CD14-positive monocyte (primary cell): ENCODE results near the gene PSG4. TPM values are rescaled to one million over a fixed set of nuclear protein-coding genes. Genes with fewer than 3 reads are reported as not detected.
"Not testable (repeated sequence)": the region's sequence is repeated elsewhere in the genome, so short reads cannot be mapped to it uniquely, and the experiment has no call there.

Experiments
- DNase-seq, 3 donors: peaks; one replicate each; pipeline ENCODE4 v3.0.0-alpha.2; 2011 to 2022
- H2AFZ ChIP-seq: 2 replicates; pipeline ENCODE4 v1.6.0; 2012; ENCODE audit warnings: mild to moderate bottlenecking, low read depth, low read length, inconsistent platforms; ENCODE audit not compliant: insufficient read depth, poor library complexity, severe bottlenecking
- H3K27ac ChIP-seq, 2 donors: 1 replicate in 1 of 2; 2 replicates in 1 of 2; pipeline ENCODE4 v1.5.1; 2012 to 2013; ENCODE audit warnings: low read length in 2 of 2, control low read depth in 1 of 2, inconsistent platforms in 1 of 2, low read depth in 1 of 2, mild to moderate bottlenecking in 1 of 2
- H3K27me3 ChIP-seq, 2 donors: one replicate each; pipeline versions ENCODE4 v1.6.0 to v1.6.1; 2011 to 2013; ENCODE audit warnings: low read length in 2 of 2; ENCODE audit not compliant: control insufficient read depth in 2 of 2, insufficient read depth in 2 of 2
- H3K36me3 ChIP-seq, 2 donors: replicated peaks in 1 of 2; 1 replicate in 1 of 2; 2 replicates in 1 of 2; pipeline versions ENCODE4 v1.5.1 to v1.6.1; 2012 to 2013; ENCODE audit warnings: low read length in 2 of 2, control low read depth in 1 of 2, inconsistent platforms in 1 of 2, mild to moderate bottlenecking in 1 of 2; ENCODE audit not compliant: insufficient read depth in 2 of 2, control insufficient read depth in 1 of 2
- H3K4me1 ChIP-seq, 2 donors: 1 replicate in 1 of 2; 2 replicates in 1 of 2; pipeline versions ENCODE4 v1.5.1 to v1.6.1; 2012 to 2013; ENCODE audit warnings: low read length in 2 of 2, control low read depth in 1 of 2, inconsistent platforms in 1 of 2, mild to moderate bottlenecking in 1 of 2, moderate library complexity in 1 of 2; ENCODE audit not compliant: insufficient read depth in 2 of 2, control insufficient read depth in 1 of 2
- H3K4me2 ChIP-seq: replicated peaks from 2 replicates; pipeline ENCODE3; 2012; ENCODE audit warnings: low read length, moderate library complexity, mild to moderate bottlenecking; ENCODE audit not compliant: poor library complexity, severe bottlenecking; ENCODE audit errors: extremely low read depth
- H3K4me3 ChIP-seq, 3 experiments: fragments of 200-600 bp in 1 of 3; sonication (generic) in 1 of 3; replicated peaks in 1 of 3; 1 replicate in 2 of 3; 2 replicates in 1 of 3; pipeline ENCODE4 v1.5.1; 2011 to 2013; ENCODE audit warnings: low read length in 3 of 3, mild to moderate bottlenecking in 3 of 3, control low read depth in 2 of 3, low read depth in 2 of 3, inconsistent platforms in 1 of 3, moderate library complexity in 1 of 3
- H3K79me2 ChIP-seq: 2 replicates; pipeline ENCODE4 v1.6.0; 2012; ENCODE audit warnings: mild to moderate bottlenecking, control low read depth, inconsistent platforms, low read length, moderate library complexity; ENCODE audit not compliant: insufficient read depth
- H3K9ac ChIP-seq: 2 replicates; pipeline ENCODE4 v1.6.0; 2017; ENCODE audit warnings: low read length, mild to moderate bottlenecking; ENCODE audit not compliant: insufficient read depth, poor library complexity, severe bottlenecking
- H3K9me3 ChIP-seq, 2 donors: replicated peaks in 1 of 2; 1 replicate in 1 of 2; 2 replicates in 1 of 2; pipeline versions ENCODE4 v1.5.1 to v1.6.1; 2012 to 2013; ENCODE audit warnings: low read length in 2 of 2, control low read depth in 1 of 2; ENCODE audit not compliant: control insufficient read depth in 1 of 2, insufficient read depth in 1 of 2
- H4K20me1 ChIP-seq: 2 replicates; pipeline ENCODE4 v1.6.0; 2012; ENCODE audit warnings: mild to moderate bottlenecking, low read length, control low read depth, moderate library complexity; ENCODE audit not compliant: insufficient read depth
- H3K27ac Mint-ChIP-seq, 7 donors: one replicate each; pipeline ENCODE4 v1.8.0; 2020; ENCODE audit warnings: mild to moderate bottlenecking in 7 of 7, mixed read lengths in 7 of 7, moderate library complexity in 6 of 7, inconsistent platforms in 2 of 7
- H3K27me3 Mint-ChIP-seq, 3 donors: one replicate each; pipeline ENCODE4 v1.8.0; 2021 to 2022; ENCODE audit warnings: low read depth in 3 of 3, mild to moderate bottlenecking in 3 of 3, mixed read lengths in 3 of 3, moderate library complexity in 3 of 3, inconsistent platforms in 1 of 3
- H3K36me3 Mint-ChIP-seq, 2 donors: one replicate each; pipeline ENCODE4 v1.8.0; 2020; ENCODE audit warnings: mixed read lengths in 2 of 2, inconsistent platforms in 1 of 2, mild to moderate bottlenecking in 1 of 2
- H3K4me1 Mint-ChIP-seq: one replicate; pipeline ENCODE4 v1.8.0; 2020; ENCODE audit warnings: mild to moderate bottlenecking, mixed read lengths
- H3K4me3 Mint-ChIP-seq, 2 donors: one replicate each; pipeline ENCODE4 v1.8.0; 2020; ENCODE audit warnings: mild to moderate bottlenecking in 2 of 2, mixed read lengths in 2 of 2, moderate library complexity in 1 of 2
- H3K9me3 Mint-ChIP-seq, 7 donors: one replicate each; pipeline ENCODE4 v1.8.0; 2020 to 2022; ENCODE audit warnings: mixed read lengths in 7 of 7, mild to moderate bottlenecking in 6 of 7, moderate library complexity in 6 of 7, inconsistent platforms in 2 of 7
- WGBS: methylation state at CpG from one replicate; pipeline ENCODE4 v1.1.5; 2013; ENCODE audit warnings: missing lambda C conversion rate; ENCODE audit not compliant: insufficient coverage; 5-methylcytosine and 5-hydroxymethylcytosine counted together
- intact Hi-C, 2 donors: fragments of 100-400 bp; cut with micrococcal nuclease; formaldehyde crosslinking; loops; one replicate each; pipeline versions ENCODE4 v1.15.0 to v1.15.1; 2023
- polyA plus RNA-seq, 3 donors: library from polyadenylated mRNA; depleted of rRNA in 1 of 3; unstranded in 2 of 3; stranded (reverse) in 1 of 3; fragments of 300-500 nt in 2 of 3; fragments of >200 nt in 1 of 3; fragmentation: Illumina TruSeq in 2 of 3; gene quantifications; 1 replicate in 2 of 3; 2 replicates in 1 of 3; pipeline ENCODE4 v1.2.3, GENCODE V29; 2012 to 2021
- TF ChIP-seq, protein P1 (sequence below): fragments of 200-600 bp; IDR thresholded peaks from one replicate; pipeline ENCODE4 v1.8.0; 2022; ENCODE audit warnings: antibody characterized with exemption, mild to moderate bottlenecking

PSG4 gene
- polyA plus RNA-seq, 3 donors = not detected

DNA sequence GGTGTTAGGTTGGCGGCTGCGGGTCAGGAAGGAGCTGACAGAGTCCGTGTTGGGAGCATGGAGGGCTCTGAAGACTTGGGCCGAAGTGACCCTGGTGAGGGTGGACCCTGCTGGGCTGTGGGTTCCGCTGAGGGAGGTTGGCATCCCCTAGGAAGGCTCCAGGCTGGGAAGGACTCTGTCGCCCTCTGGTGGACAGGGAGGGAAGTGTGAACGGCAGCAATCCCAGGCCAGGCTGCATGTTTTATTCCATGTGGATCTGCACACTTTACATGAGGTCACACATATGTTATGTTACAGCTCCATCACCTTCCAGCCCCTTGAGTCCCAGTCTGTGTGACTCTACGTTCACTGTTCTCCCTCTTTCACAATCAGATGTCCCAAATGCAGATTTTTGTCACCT is 1.7 kb upstream of the PSG4 start:
- H3K9ac ChIP-seq, H3K9me3 Mint-ChIP-seq, H3K27me3 Mint-ChIP-seq, H3K27me3 ChIP-seq, H4K20me1 ChIP-seq, H3K27ac ChIP-seq, H3K4me2 ChIP-seq, H3K9me3 ChIP-seq, DNase-seq, H3K4me3 Mint-ChIP-seq, H3K4me3 ChIP-seq, intact Hi-C loops, H3K36me3 Mint-ChIP-seq, H2AFZ ChIP-seq, H3K79me2 ChIP-seq, H3K36me3 ChIP-seq, H3K27ac Mint-ChIP-seq, H3K4me1 ChIP-seq: not testable (repeated sequence)
- peaks cover 13% of the 10 kb centered on the region for H3K4me1 Mint-ChIP-seq
- TF ChIP-seq, protein P1, sequence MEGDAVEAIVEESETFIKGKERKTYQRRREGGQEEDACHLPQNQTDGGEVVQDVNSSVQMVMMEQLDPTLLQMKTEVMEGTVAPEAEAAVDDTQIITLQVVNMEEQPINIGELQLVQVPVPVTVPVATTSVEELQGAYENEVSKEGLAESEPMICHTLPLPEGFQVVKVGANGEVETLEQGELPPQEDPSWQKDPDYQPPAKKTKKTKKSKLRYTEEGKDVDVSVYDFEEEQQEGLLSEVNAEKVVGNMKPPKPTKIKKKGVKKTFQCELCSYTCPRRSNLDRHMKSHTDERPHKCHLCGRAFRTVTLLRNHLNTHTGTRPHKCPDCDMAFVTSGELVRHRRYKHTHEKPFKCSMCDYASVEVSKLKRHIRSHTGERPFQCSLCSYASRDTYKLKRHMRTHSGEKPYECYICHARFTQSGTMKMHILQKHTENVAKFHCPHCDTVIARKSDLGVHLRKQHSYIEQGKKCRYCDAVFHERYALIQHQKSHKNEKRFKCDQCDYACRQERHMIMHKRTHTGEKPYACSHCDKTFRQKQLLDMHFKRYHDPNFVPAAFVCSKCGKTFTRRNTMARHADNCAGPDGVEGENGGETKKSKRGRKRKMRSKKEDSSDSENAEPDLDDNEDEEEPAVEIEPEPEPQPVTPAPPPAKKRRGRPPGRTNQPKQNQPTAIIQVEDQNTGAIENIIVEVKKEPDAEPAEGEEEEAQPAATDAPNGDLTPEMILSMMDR = peak; percentile 78
- 73% methylated on average over 5 of the region's 8 CpGs for WGBS

DNA sequence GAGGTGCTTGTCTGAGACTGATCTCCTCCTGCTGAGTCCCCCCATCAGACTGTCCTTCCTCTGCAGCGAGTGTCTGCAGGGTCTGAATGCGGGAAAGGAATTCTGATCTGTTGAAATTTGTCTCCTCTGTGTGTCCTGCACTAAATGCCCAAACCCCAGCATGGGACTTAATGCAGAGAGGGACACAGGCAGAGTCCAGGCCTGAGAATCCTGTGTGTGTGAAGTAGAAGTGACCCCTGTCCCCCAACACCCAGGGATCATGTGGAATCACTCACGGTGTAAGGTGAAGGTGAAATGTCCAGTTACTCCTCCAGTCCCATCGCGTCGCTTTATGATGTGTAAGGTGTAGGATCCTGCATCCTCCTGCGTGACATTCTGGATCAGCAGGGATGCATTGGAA is 1.8 kb downstream of the PSG4 start:
- H3K4me2 ChIP-seq = not testable (repeated sequence)
- H3K4me1 Mint-ChIP-seq = peaks cover 13% of the 10 kb centered on the region

DNA sequence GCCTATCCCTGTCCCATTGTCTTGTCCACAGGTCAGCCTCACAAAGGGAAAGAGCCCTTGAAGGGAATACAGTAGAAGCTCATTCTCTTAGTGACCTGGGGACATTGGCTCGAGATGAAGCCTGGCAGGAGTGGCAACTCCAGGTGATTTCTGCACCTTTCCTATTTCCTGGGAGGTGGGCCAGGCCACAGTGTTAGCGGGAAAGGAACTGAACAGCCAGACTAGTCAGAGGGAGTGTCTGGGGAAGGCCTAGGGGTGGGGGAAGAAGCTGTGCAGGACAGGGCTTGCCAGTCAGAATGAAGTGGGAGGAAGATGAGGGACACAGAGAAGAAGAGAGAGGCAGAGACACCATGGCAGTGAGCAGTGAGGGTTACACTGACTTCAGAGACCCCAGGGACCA is 3.5 kb downstream of the PSG4 start:
- H3K4me3 Mint-ChIP-seq, H3K27ac Mint-ChIP-seq, H3K9ac ChIP-seq, H3K4me1 ChIP-seq, H3K9me3 Mint-ChIP-seq, DNase-seq, H3K9me3 ChIP-seq, intact Hi-C loops, H3K79me2 ChIP-seq, H4K20me1 ChIP-seq, H3K27ac ChIP-seq, H3K27me3 ChIP-seq, H2AFZ ChIP-seq, H3K36me3 Mint-ChIP-seq, H3K4me3 ChIP-seq, H3K36me3 ChIP-seq, H3K4me2 ChIP-seq, H3K27me3 Mint-ChIP-seq: not testable (repeated sequence)
- H3K4me1 Mint-ChIP-seq = peaks cover 13% of the 10 kb centered on the region
- WGBS = 83% methylated on average over 1 of the region's 2 CpGs

More for the DNA sequence above, 1.8 kb downstream of the PSG4 start:
- H3K4me3 ChIP-seq, H3K9me3 ChIP-seq, H3K9me3 Mint-ChIP-seq, H3K27me3 ChIP-seq, H3K4me3 Mint-ChIP-seq, H3K9ac ChIP-seq, intact Hi-C loops, H3K36me3 ChIP-seq, H4K20me1 ChIP-seq, H3K27me3 Mint-ChIP-seq, H3K27ac ChIP-seq, H3K4me1 ChIP-seq, H2AFZ ChIP-seq, H3K36me3 Mint-ChIP-seq, DNase-seq, H3K79me2 ChIP-seq: not testable (repeated sequence)
- WGBS = no CpG with 5 or more reads among the region's 7 CpGs
- peak overlapping the region in 1 of 7 donors; percentile 9 for H3K27ac Mint-ChIP-seq

DNA sequence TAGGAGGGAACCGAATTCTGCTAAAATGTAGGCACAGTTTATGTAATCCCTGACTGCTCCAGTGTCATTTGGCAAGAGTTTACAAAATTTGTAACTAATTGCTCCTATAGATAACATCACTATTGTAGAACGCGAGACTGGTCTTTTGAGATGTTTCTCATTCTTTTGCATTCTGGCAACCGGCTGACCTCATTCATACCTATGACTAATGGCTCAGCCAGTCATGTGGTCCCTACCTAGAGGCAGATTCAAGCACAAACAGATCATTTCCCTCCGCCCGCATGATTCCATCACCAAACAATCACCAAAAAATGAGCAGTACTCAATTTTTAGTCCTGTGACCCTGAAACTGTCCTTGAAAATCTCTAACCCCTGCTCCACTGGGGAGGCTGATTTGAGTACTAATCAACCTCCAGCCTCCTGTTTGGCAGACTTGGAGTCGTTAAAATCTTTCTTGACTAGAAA is 4.1 kb downstream of the PSG4 start:
- H3K79me2 ChIP-seq, intact Hi-C loops, H2AFZ ChIP-seq, H3K4me2 ChIP-seq, H3K36me3 Mint-ChIP-seq, H3K27ac Mint-ChIP-seq, H3K9me3 Mint-ChIP-seq, H3K27me3 Mint-ChIP-seq, DNase-seq, H3K4me3 Mint-ChIP-seq, H3K4me3 ChIP-seq, H4K20me1 ChIP-seq, H3K9ac ChIP-seq, H3K4me1 ChIP-seq, H3K27ac ChIP-seq, H3K27me3 ChIP-seq, H3K36me3 ChIP-seq, H3K9me3 ChIP-seq: not testable (repeated sequence)
- peaks cover 13% of the 10 kb centered on the region for H3K4me1 Mint-ChIP-seq
- WGBS = 94% methylated on average over 3 of the region's 7 CpGs
